NCI-H2196 treated with DMSO at 0.1 percent for 48 hours (cell line): ENCODE measurements around the gene GAGE12F.
"Not testable (repeated sequence)": the region's sequence is repeated elsewhere in the genome, so short reads cannot be mapped to it uniquely, and the experiment has no call there.

ENCODE experiments used
- DNase-seq: peaks from one replicate; lab custom pipeline; 2025; ENCODE audit not compliant: unreplicated experiment; lab: John Stamatoyannopoulos, UW

The GAGE12F gene, protein sequence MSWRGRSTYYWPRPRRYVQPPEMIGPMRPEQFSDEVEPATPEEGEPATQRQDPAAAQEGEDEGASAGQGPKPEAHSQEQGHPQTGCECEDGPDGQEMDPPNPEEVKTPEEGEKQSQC

GRCh38 chrX:49560542-49560941, at the start of gene GAGE12F:
Gene GAGE12F (plus strand): TSS chrX:49560842. CDS start chrX:49561997, 1,155 bp downstream.
- not testable (repeated sequence) for DNase-seq

DNA sequence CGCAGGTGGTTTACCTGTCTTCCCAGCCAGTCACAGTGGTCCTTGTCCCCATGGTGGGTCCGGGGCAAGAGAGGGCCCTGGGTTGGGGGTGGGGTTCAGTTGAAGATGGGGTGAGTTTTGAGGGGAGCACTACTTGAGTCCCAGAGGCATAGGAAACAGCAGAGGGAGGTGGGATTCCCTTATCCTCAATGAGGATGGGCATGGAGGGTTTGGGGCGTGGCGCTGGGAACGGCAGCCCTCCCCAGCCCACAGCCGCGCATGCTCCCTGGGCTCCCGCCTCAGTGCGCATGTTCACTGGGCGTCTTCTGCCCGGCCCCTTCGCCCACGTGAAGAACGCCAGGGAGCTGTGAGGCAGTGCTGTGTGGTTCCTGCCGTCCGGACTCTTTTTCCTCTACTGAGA, 28.8 kb upstream of the GAGE12F start, which contains the start of gene GAGE12C:
GAGE12C (plus strand) TSS at position 301 of the 400 bp plus-strand sequence. CDS start 1,155 bp downstream, outside the sequence.
- DNase-seq, result not testable (repeated sequence)

GRCh38 chrX:49541433-49541832, 19.2 kb upstream of the GAGE12F start, which contains the start of gene GAGE12D:
Gene GAGE12D (plus strand): TSS chrX:49541733. CDS start chrX:49542888, 1,155 bp downstream.
- DNase-seq, result not testable (repeated sequence)

- not testable (repeated sequence) for DNase-seq
Observed at GRCh38 chrX:49550989-49551388, 9.7 kb upstream of the GAGE12F start, which contains the start of gene GAGE12E. Gene GAGE12E (plus strand): TSS chrX:49551289. CDS start chrX:49552444, 1,155 bp downstream.

GRCh38 chrX:49568728-49569127, 8.1 kb downstream of the GAGE12F start:
- not testable (repeated sequence) for DNase-seq

DNA sequence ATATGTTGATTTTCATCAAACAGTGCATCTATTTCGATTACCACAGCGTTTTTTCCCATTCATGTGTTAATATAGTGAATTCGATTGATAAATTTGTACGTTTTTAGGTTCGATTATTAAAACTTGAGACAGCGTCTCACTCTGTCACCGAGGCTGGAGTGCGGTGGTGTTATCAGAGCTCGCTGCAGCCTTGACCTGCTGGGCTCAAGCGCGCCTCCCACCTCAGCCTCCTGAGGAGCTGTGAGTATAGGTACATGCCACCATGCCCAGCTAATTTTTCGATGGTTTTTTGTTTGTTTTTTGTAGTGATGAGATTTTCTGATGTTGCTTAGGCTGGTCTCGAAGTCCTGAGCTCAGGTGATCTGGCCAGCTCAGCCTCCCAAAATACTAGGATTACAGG, 8.5 kb downstream of the GAGE12F start:
- not testable (repeated sequence) for DNase-seq

DNA sequence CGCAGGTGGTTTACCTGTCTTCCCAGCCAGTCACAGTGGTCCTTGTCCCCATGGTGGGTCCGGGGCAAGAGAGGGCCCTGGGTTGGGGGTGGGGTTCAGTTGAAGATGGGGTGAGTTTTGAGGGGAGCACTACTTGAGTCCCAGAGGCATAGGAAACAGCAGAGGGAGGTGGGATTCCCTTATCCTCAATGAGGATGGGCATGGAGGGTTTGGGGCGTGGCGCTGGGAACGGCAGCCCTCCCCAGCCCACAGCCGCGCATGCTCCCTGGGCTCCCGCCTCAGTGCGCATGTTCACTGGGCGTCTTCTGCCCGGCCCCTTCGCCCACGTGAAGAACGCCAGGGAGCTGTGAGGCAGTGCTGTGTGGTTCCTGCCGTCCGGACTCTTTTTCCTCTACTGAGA, 9.5 kb downstream of the GAGE12F start, which contains the start of gene GAGE12G:
GAGE12G (plus strand) TSS at position 301 of the 400 bp plus-strand sequence. CDS start 1,155 bp downstream, outside the sequence.
- not testable (repeated sequence) for DNase-seq

DNA sequence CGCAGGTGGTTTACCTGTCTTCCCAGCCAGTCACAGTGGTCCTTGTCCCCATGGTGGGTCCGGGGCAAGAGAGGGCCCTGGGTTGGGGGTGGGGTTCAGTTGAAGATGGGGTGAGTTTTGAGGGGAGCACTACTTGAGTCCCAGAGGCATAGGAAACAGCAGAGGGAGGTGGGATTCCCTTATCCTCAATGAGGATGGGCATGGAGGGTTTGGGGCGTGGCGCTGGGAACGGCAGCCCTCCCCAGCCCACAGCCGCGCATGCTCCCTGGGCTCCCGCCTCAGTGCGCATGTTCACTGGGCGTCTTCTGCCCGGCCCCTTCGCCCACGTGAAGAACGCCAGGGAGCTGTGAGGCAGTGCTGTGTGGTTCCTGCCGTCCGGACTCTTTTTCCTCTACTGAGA, 19.0 kb downstream of the GAGE12F start, which contains the start of gene GAGE12H:
GAGE12H (plus strand) TSS at position 301 of the 400 bp plus-strand sequence. CDS start 1,155 bp downstream, outside the sequence.
- DNase-seq, result not testable (repeated sequence)

DNA sequence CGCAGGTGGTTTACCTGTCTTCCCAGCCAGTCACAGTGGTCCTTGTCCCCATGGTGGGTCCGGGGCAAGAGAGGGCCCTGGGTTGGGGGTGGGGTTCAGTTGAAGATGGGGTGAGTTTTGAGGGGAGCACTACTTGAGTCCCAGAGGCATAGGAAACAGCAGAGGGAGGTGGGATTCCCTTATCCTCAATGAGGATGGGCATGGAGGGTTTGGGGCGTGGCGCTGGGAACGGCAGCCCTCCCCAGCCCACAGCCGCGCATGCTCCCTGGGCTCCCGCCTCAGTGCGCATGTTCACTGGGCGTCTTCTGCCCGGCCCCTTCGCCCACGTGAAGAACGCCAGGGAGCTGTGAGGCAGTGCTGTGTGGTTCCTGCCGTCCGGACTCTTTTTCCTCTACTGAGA, 28.6 kb downstream of the GAGE12F start, which contains the start of gene GAGE2A:
GAGE2A (plus strand) TSS at position 301 of the 400 bp plus-strand sequence. CDS start 1,155 bp downstream, outside the sequence.
- not testable (repeated sequence) for DNase-seq

DNA sequence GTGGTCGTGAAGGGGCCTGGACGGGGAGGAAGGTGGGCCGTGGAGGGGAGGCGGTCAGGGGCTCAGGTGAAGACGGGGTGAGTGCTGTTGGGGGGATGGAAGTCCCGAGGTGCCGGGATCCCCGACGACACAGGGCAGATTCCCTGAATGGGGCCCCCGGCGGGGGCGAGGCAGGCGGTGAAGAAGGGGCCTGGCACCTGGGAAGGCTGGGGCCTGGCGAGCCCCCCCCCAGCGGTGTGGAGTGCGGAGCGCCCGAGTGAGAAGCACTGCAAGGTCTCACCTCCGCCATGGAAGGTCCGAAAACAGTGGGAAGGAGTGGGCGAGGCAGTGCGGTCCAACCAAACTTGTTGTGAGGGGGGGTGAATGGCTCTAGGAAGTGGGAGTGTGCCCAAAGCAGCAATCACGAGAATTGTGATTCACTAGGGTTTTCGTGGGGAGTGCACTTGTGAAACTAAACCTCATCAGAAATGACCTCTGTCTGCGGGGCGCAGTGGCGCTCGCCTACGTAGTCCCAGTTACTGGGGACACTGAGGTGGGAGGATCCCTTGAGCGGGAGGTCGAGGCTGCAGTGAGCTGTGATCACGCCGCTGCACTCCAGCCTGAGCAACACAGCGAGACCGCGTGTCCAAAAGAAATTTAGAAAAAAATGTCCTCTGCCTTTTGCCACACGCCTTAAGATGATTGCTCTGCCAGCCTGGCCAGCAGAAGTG, 29.3 kb downstream of the GAGE12F start:
- DNase-seq, result not testable (repeated sequence)

GRCh38 chrX:49590488-49590887, 29.8 kb downstream of the GAGE12F start:
- DNase-seq, result not testable (repeated sequence)

GRCh38 chrX:49598720-49599119, 38.1 kb downstream of the GAGE12F start, which contains the start of gene GAGE1:
Gene GAGE1 (plus strand): TSS chrX:49599020. CDS start chrX:49600175, 1,155 bp downstream.
- DNase-seq, result not testable (repeated sequence)

GRCh38 chrX:49610718-49611310, 50.2 kb downstream of the GAGE12F start:
- DNase-seq, result no peak
